HG03565 (cell line): ENCODE data around the gene HIVEP1.

Experiments
- ATAC-seq: cut with Tn5 transposase; IDR thresholded peaks from one replicate; pipeline ENCODE4 v1.9.1; 2021; ENCODE audit warnings: mild to moderate bottlenecking, moderate library complexity; ENCODE audit not compliant: unreplicated experiment

HIVEP1 gene

GRCh38 chr6:12047792-12048432 lies 35.8 kb downstream of the HIVEP1 start:
- no peak for ATAC-seq

GRCh38 chr6:12048609-12049008 lies 36.5 kb downstream of the HIVEP1 start:
- no peak for ATAC-seq

GRCh38 chr6:12049165-12049564 lies 37.1 kb downstream of the HIVEP1 start:
- ATAC-seq: peak; percentile 20

DNA sequence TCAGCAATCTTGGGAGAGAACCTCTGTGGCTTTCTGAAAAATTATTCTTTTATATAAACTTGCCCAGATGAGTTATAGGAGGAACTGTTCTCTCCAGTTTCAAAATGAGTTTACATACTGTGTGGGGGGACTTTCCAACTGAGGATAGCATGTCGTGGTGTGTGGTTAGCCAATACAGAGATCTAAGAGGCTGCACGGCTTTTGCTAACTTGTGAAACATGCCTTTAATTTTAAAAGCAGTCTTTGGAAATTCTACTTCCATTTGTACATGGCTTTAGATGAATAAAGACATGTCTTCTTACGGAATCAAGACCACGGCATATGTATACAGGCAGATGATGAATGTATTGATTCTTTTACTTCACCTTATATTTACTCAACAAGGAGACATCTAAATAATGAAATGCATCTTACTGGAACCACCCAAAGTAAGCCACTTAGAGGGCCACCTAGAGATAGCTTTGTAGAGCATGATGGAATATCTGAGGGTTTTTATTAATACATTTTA lies 39.8 kb downstream of the HIVEP1 start:
- peak; percentile 74 for ATAC-seq

GRCh38 chr6:12058172-12058961 lies 46.3 kb downstream of the HIVEP1 start:
- ATAC-seq: no peak

DNA sequence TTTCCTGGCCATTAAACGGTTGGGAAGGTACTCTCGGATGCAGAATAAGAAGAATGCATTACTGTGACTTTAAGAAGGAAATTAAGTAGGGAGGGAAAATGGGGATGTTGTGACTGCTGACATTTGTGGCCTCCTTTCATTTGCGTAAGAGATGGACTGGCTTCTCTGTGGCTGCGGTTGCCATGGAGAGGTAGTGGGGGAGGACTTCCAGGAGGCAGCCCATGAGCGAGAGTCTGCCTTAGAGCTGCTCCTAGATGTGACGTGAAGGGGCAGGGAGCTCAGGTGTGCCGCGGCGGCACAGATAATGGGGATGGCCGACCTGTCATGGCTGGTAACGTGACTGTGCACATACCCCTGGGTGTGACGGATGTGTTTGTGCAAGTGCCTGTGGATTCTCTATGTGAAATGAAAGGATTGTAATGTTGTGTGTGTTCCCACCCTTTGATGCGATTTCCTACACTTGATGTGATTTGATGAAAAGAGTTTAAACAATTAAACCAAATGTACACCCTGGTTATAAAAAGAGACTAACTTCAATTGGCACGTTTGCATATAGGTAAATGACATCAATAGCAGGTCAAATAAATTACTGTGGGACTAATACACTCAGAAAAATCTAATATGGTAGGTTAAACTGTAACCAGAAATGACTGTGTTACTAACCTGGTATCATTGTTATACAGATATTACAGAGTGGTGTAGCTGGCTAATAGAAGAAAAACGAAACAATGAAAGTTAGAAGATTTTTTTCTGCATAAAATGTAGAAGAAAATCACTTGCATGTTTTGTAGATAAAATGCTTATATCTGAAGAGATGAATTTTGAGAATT lies 48.9 kb downstream of the HIVEP1 start:
- peak; percentile 54 for ATAC-seq

DNA sequence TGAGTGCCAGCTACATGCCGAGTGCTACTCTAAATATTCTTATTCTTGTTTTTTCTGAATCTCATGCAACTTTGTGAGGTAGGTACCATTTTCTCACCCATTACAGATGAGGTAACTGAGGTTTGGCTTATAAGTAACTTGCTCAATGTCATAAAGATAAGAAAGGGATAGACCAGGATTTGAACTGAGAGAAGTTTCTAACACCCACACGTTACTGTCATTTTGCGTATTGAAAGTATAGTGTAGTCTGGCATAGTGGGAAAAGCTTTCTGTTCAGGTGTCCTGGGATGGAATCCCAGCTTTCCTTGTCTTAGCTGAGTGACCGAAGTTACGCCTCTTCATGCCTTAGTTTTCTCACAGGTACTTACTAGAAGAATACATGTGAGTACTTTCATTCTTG lies 50.5 kb downstream of the HIVEP1 start:
- no peak for ATAC-seq

- ATAC-seq: no peak
These were observed 52.0 kb downstream of the HIVEP1 start for GRCh38 chr6:12064131-12064530.

DNA sequence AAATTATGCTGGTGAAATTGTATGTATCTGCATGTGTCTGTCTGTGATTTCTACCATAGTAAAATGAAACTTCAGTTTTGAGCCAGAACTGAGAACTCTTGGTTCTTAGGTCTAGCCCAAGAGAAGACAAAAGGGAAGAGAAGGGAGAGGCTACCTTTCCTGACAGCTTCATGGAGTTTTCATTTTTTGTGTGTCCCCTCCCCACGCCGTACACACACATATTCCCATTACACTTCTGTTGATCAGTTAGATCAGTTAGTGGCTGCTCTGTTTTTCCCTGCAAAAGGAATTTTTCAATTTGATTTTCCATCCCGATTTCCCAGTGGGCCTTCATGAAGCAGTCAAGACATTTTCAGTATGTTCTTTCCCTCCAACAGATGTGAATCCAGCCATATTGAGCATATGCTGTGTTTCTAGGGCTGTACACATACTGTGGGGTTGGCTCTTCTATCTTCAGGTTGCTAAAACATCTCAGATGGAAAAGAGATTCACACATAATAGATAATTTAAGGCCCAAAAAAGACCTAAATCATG lies 52.5 kb downstream of the HIVEP1 start:
- no peak for ATAC-seq

GRCh38 chr6:12065321-12066140 lies 53.4 kb downstream of the HIVEP1 start:
- peak; percentile 47 for ATAC-seq

DNA sequence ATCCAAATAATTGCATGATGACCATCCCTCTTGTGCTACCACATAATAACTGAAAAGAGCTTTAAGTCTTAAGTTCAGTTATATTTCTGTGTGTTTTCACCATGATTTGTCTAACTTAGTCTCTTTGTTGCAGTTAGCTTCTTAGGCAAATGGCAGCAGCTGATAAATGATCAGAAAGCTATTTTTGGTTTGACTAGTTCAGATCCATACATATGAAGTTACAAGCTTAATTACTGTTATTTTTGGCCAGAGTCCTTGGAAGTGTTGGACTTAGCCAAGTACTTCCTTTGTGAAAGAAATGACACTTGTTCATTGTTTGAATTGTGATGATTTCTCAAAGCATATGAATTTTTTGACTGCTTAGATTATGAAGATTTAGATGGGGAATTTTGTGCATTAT lies 54.2 kb downstream of the HIVEP1 start:
- ATAC-seq: no peak

- ATAC-seq: no peak
These were observed 56.9 kb downstream of the HIVEP1 start for GRCh38 chr6:12068899-12069557.

- ATAC-seq: no peak
These were observed 57.9 kb downstream of the HIVEP1 start for GRCh38 chr6:12069891-12070529.

DNA sequence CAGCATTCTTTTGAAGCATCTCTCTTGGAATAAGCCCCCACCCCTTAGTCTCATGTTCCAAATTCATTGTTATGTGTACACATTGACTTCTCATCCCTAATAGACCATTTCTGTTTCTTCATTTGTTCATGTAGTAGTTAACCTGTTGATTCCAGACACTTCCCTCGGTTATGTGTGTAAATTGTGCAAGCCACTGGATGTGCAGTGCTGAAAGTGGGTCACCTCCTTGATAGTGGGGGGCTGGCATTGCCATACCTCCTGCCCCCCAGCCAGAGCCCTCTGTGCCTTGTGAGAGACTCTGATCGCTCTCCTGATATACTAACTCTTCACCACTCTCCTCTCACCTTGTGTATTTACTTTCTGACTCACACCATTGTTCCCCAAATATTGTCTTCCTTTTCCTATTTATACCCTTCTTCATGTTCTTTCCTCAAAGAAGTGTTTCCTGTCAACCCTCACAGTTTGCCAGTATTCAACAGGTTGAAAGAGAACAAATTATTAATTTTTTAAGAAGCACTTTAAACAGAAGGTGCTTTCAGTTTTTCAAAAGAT lies 59.0 kb downstream of the HIVEP1 start:
- no peak for ATAC-seq

GRCh38 chr6:12075067-12075563 lies 63.0 kb downstream of the HIVEP1 start:
- ATAC-seq: no peak

DNA sequence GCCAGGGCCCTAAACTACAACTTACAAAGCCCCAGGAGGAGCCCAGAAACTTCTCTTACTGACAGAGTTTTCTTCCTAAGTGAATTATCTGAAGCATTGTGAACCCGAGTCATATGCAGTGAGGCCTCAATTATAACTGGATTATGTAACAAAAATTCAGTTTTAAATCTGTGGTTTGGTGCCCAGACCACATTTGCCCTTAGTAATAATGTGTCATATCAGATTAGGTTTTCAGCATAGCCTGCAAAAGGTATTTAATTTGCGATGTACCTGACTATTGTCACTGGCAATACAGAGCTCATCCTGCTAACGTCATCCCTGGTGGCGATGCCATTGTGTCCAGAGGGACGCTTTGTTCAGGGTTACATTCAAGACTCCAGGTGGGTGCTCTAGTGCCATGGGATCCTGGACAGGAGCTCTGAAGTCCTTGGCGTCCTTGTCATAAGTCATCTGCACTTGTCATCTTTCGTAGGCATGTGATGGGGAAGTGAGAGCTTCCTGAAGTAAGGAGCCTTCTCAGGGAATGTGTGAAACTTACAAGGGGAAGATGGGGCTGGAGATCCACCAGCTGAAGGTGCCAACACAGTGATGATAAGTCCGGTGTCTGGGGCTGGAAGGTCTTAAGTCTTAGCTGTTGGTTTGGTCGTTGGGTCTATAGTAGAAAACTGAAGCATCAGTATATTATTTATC lies 65.1 kb downstream of the HIVEP1 start:
- ATAC-seq: no peak

DNA sequence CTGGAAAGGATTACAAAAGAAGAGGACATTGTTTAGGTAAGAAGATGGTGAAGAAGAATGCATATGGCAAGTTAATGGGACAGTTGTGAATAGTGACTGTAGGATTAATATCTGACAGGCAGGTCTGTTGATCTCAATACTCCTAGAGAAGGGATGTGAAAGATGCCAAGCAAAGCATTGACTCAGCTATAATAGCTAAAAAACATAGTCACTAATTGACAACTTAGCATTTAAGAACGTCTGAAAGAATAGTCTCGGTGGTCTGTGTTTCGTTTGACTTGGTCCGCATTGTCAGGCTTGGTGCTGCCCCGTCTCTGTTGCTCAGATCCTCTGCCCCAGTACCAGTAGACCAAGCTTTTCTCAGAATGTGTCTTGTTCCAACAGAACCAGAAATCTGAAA lies 65.9 kb downstream of the HIVEP1 start:
- ATAC-seq: no peak

- ATAC-seq: no peak
These were observed 69.7 kb downstream of the HIVEP1 start for GRCh38 chr6:12081771-12082170.
